Daoy (cell line): ENCODE data around the gene SOX12. TPM values are rescaled to one million over a fixed set of nuclear protein-coding genes. Genes with fewer than 3 reads are reported as not detected.
A peak's percentile ranks its signal among the peaks of the same experiment; 100 is the strongest.

Experiments used
- DNase-seq: peaks from one replicate; pipeline ENCODE4 v3.0.0-alpha.2; 2015; ENCODE audit warnings: low read depth
- total RNA-seq: library from RNA; depleted of rRNA; stranded (reverse); fragments of >200 nt; shearing (Covaris generic); gene quantifications from 2 replicates; pipeline ENCODE4 v1.2.3, GENCODE V29; 2014; rRNA removed

Gene SOX12
- 1.1 and 1.5 TPM in 2 replicates for total RNA-seq

DNA sequence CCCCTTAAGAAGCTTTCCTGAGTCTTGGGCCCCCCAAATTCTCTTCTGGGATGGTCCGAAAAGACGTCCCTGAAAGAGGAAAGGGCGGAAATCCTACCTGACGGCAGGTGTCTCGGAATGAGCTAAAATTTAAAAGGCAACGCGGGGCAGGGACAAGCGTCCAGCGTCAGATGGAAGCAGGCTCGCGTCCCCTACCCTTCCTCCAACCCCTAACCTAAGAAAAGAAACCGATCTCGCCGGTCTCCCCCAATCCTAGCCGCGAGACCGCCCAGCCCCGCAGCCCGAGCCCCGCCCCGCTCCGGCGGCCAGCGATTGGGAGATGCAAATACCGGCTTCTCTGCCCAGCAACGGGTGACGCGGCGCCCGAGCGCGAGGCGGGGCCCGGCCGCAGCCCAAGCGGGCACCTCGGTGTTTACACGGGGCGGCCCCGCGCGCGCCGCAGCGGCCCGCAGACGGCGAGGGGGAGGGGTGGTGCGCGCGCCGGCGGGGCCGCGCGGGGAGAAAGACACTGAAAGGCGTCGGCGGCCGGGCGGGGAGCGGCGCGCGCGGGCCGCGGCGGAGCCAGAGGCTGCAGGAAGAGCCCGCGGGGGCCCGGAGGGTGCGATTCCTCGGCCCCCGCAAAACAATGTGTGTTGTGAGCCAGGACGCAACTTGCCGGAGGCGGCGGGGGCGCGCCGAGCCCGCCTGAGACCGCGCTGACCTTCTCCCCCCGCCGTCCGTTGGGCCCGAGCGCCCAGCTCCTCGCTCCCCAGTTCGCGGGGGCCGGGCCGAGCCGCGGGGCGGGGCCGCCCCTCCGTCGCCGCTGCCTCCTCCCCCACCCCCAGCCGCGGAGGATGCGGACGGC lies at the start of gene SOX12:
TSS of gene SOX12 (plus strand) at position 508 of the 844 bp plus-strand sequence. CDS start 373 bp downstream, outside the sequence.
- peak; percentile 95 for DNase-seq

DNA sequence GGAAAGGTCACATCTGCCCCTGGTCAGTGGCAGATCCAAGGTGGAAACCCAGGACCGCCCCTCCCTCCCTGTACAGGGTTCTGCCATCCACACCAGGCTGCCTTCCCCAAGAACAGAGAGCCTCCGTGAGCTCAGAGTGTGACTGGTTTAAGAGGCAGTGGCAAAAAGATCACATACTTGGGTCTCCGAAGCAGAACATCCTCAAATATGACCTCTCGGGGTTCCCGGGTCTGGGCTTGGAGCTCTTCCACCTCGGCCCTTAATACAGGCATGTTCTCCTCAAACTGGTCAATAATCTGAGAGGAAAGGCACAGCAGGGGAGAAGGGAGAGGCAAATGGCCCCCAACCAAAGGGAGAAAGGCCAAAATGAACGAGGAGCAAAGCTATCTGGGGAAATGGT lies 49.6 kb upstream of the SOX12 start:
- DNase-seq = no peak

DNA sequence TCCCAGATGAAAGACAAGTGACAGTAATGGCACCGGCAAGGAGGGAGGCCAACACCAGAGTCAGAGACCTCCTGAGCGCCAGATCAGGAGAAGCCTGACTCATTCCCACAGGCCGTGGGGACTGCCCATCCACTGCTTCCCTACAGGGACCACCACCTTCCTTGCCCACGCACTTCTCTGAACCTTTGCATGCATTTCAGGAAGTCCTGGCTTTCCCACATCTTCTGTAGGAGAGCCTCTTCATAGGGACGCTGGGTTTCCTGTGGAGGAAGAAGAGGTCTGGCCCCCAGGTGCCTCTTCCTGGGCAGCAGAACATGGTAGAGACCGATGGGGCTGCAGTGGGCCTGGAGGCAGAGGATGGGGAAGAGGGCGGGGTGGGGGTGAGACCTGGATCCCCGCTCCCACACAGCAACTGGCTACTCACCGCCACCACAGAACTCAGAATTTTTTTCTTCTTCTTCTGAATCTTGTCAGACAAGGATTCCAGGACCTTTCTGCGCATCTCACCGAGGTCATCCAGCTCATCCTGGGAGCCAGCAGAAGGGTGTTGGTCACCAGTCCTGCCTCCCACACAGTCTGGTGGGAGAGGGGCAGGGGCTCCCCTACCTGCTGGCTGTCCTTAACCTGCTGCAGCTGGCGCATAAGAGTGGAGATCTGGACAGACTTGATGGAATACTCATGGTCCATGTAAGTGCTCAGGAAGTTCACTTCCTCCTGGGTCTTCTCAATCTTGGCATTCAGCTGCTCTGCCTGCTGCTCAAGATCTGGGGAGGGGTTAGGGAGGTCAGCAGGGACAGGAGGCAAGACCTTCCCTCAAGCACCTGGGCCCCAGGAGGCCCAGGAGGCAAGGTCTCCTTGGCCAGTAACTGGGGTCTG lies 48.5 kb upstream of the SOX12 start:
- no peak for DNase-seq

DNA sequence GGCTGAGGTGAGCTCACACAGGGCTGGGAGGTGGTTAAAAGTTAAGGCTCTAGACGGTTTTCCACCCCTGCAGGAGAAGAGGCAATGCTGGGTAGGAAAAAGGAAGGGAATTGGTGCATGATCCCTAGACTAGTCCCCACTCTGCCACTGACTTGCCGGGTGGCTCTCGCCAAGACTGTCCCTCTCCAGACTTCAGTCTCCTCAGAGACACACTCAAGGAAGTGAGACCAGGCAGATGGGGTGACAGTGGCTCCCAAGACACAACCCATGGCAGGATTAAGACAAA lies 47.9 kb upstream of the SOX12 start:
- DNase-seq = no peak

DNA sequence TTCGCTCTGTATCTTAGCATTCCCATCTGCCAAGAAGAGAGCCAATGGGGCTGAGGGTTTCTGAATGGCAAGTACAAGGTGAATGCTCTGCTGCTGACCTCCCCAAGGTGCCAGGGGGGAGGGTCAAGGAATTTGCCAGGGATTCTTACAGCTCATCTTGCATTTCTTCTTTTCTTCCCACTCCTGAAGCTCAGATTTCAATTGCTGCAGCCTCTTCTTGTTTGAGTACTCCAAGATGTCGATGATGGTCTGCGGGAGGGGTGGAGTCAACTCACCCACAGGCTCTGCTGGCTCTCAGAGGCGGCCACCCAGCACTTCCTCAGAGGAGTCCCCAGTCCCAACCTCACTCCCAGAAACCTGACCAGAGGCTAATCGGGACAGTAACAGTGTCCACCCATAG lies 47.2 kb upstream of the SOX12 start:
- DNase-seq = no peak

DNA sequence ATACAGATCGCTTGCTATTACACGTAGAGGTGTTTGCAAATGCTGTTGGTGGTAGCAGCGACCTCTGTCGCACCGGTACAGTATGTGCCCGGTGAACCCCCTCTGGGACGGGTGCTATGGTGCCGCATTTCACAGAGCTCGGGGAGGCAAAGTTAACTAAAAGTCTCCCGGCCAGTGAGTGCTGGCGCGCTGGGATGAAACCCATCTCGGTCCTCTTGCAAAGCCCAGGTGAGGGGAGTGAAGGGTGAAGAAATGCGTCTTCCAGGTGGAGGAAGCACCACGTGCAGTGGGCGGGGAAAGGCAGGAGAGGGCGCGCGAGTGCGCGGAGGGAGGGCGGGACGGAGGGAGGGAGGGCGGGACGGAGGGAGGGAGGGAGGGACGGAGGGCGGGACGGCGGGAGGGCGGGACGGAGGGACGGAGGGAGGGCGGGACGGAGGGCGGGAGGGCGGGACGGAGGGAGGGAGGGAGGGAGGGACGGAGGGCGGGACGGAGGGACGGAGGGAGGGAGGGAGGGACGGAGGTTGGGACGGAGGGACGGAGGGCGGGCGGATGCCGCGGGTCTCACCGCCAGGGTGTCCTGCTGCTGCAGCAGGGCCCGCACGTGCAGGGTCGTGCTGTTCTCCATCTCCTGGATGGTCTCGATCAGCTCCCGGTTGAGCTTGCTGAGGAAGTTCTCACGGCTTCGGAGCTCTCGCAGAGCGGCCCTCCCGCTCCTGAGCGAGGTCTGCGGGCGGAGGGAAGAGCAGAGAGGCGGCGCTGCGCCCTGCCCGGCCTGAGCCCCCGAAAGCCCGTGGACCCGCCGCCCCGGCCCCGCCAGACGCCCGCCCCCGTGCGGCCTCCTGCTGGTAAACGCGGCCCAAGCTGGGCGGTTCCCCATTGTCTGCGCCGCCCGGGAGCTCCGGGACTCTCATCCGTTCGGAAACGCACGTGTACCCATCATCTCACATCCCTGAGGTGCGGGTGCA lies 46.5 kb upstream of the SOX12 start:
- no peak for DNase-seq

DNA sequence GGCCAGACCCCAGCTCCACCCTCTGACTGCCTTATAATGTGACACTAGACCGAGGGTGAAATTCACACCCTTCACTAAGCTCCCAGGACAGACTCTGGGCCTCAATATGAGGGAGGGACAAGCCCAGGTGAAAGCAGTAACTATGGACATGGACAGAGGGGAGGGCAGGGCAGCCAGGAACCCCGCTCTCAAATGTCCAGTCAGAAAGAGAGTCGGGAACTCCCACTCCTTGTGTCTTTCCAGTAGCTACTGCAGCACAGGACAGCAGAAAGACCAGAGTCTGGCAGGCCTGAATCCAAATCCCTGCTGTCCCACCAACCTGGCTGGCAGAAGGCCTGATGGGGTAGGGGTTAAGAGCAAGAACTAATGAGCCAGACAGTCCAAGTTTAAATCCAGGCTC lies 41.2 kb upstream of the SOX12 start:
- no peak for DNase-seq

DNA sequence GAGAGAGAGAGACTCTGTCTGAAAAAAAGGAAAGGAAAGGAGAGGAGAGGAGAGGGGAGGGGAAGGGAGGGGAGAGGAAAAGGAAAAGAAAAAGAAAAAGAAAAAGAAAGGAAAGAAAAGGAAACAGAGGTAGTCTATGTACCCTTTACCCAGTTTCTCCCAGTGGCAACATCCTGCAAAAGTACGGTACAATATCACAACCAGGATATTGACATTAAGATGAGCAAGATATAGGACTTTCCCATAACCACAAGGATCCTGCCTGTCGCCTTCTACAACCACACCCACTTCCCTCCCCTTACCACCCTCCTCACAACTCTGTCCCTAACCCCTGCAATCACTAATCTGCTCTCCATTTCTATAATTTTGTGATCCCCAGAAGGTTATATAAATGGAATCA lies 38.8 kb upstream of the SOX12 start:
- DNase-seq = no peak

DNA sequence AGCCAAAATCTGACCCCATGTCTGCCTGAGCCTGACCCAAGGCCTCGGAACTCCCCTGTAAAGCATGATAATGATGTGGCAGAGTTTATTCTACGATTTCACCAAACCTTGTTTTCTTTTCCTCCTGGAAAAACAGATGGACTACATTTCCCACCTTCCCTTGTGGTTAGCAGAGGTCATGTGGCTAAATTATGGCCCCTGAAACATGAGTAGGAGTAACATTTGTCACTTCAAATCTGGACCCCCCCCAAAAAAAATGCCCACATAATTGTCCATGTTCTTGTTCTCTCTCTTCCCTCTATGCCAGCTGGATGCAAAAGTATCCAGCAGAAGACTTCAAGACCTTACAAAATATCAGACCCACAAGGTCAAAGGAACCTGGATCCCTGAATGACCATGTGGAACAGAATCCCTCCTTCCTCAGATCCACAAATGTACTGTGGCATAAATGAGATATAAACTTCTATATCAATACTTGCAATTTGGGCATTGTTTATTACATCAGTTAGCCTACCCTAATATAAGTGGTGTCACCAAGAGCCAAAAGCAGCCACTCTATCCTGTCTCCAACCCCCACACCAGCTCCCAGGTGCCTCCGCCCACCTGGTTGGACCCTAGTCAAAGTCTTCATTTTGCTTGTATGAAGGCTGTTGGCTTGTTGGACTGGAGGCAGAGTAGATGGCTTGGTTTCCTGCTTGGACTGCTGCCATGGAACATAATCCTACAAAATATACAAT lies 36.2 kb upstream of the SOX12 start:
- peak; percentile 11 for DNase-seq

DNA sequence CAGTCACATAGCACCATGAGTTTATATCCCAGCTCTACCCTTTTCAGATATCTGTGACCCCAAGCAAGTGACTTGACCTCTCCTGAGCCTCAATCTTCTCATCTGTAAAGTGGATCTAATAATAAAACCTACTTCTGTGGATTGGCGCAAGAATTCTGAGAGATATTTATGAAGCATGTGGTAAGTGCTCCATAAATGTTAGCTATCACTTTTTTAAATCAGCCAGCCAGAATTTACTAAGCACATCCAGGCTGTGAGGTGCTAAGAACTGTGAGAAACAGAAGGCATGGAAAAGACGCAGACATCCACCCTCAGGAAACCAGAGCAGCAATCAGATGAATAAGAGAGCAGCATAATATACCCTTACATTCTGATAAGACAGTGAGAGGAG lies 35.7 kb upstream of the SOX12 start:
- no peak for DNase-seq

DNA sequence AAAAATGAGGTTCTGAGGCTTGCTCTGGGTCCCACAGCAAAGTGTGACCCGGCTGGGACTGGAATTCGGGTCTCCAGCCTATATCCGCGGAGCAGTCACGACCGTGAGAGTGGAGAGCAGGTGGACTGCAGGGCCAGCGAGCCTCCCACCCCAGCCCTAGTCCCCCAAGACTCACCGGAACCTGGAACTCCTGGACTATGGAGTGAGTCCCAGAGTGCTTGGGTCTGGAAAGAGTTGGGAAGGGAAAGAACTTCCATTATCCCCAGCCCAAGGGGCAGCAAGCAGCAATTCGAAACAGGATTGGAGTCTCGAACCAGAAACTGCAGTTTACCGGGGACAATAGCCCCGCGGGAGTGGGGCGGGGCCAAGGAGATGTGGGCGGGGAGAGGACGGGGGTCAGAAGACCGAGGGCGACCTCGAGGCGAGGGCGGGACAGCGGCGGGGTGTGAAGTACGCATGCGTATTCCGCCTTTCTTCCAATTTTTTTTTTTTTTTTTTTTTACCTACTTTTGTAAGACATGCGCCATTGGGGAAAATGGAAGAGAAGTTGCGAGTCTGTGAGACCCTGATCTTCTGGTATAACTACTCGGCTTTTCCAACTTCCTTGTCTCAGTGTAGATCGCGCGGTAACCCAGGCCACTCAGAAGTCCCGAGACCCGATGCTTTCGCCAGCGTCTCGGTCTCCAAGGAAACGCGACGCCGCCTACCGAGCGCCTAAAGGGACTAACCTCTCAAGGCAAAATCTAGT lies 35.1 kb upstream of the SOX12 start, which contains the start of gene C20orf96:
TSS of gene C20orf96 (minus strand) at position 667 of the 748 bp plus-strand sequence. CDS start at position 527, 140 bp downstream.
- peak; percentile 93 for DNase-seq

DNA sequence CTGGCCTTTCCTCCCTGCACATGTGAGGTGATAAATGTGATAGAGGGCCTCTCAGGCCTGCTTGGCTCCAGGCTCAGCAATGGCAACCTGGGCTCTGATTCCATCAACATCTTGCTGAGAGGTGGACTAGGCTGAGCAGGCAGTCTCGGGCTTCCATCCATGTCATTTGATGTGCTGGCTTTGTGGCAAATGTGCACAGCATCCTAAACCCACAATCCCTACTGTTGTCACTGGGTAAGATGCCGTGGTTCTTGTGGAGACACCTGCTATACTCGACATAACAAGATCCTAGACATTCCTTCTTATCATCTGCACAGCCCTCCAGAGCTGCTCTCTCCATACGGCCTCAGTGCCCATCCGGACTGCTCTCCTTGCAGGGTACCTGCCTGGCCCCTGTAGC lies 30.8 kb upstream of the SOX12 start:
- DNase-seq = no peak

DNA sequence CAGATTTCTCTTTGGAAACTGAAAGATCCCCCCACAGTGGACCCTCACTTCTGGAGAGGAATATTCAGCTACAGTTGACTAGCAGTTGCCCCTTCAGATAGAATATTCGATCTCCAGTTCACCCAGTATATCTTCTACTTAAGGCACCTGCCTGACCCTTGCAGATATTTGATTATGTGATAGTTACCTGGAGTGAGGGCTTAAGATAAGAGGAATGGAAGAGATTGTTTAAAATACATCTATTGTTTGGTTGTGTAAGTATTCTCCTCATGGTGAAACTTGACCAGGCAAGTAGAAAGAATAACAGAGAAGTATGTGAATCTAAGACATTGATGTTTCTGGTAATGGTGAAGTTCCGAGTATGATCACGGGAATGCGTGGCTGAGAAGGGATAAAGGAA lies 29.5 kb upstream of the SOX12 start:
- DNase-seq = no peak

DNA sequence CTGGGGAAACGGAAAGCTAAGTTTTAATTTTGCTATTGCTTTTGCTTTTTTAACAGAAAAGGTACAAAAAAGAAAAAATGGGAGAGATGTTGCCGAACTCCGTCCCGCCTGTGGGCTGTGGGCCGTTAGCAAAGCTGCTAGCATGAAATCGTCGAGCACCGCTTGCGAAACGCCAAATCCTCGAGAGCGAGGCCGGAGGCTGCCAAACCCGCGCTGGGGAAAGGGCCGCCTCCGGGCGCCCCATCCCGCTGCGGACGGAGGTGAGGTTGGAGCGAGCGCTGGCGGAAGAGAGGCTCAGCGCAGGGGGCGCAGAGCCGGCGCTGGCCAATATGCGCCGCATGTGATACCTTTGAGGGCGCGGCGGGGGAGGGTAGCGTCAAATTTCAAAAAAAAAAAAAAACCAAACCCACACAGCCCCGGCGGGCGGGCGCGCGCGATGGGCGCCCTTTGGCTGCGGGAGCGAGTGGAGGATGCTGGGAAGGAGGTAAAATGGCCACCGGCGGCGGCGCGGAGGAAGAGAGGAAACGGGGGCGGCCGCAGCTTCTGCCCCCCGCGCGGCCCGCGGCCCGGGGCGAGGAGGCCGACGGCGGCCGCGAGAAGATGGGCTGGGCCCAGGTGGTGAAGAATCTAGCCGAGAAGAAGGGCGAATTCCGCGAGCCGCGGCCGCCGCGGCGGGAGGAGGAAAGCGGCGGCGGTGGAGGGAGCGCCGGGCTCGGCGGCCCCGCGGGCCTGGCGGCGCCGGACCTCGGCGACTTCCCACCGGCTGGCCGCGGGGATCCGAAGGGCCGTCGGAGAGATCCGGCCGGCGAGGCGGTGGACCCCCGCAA lies 28.0 kb upstream of the SOX12 start, which contains the start of gene ZCCHC3:
TSS of gene ZCCHC3 (plus strand) at position 473 of the 827 bp plus-strand sequence. CDS start at position 490, 17 bp downstream.
- peak; percentile 94 for DNase-seq

DNA sequence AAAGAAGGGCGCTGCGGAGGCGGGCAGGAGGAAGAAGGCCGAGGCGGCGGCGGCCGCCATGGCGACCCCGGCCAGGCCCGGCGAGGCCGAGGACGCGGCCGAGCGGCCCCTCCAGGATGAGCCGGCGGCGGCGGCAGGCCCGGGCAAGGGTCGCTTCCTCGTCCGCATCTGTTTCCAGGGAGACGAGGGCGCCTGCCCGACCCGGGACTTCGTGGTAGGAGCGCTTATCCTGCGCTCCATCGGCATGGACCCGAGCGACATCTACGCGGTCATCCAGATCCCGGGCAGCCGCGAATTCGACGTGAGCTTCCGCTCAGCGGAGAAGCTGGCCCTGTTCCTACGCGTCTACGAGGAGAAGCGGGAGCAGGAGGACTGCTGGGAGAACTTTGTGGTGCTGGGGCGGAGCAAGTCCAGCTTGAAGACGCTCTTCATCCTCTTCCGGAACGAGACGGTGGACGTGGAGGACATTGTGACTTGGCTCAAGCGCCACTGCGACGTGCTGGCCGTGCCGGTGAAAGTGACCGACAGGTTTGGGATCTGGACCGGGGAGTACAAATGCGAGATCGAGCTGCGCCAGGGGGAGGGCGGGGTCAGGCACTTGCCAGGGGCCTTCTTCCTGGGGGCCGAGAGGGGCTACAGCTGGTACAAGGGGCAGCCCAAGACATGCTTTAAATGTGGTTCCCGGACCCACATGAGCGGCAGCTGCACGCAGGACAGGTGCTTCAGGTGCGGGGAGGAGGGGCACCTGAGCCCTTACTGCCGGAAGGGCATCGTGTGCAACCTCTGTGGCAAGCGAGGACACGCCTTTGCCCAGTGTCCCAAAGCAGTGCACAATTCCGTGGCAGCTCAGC lies 27.2 kb upstream of the SOX12 start:
- peak; percentile 71 for DNase-seq

DNA sequence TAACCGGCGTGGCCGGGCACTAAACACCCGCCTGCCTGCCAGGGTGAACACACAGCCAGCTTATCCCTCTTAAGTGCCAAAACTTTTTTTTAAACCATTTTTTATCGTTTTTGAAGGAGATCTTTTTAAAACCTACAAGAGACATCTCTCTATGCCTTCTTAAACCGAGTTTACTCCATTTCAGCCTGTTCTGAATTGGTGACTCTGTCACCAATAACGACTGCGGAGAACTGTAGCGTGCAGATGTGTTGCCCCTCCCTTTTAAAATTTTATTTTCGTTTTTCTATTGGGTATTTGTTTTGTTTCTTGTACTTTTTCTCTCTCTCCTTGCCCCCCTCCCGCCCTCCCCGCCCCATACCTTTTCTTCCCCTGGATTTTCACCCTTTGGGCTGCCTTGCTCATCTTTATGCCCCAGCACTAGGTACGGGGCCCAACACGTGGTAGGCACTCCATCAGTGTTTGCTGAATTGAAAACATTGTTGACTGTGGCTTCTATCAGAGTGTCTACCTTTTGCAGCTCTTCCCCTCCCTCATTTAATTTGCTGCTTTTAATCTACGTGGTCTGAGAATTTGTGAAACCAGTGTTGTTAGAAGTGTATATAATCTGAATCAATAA lies 26.5 kb upstream of the SOX12 start:
- DNase-seq = no peak

DNA sequence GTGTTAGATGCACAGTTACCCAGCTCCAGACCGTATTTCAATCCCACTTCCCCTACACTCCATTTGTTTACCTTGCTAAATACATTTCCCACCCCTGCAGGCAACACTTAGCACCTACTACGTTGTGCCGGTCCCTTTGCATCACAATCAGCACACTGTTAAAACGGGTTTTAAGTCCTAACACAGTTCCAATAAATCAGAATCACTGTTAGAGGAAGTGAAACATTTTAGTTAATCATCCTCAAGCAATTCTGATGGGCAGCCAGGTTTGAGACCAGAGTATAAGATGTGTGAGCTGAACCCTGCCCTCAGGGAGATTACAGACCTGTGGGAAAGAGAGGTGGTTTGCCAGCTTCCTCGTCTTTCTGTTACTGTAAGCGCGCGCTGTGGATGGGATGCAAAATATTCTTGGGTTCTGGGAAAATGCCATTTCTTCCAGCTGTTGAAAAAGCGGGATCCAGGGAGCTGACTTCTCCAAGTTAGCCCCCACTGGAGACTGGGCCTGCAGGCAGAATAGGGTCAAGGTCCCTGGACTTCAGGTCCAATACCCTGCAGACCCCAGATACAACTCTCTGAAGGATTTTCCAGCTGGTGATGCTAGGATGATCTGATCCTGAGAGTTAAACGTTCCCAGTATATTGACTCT lies 24.9 kb upstream of the SOX12 start:
- no peak for DNase-seq
